Kidney capillary endothelial cell (primary cell): ENCODE results near the gene VANGL1.
A peak's percentile ranks its signal among the peaks of the same experiment; 100 is the strongest.

ENCODE experiments used
- DNase-seq: peaks from one replicate; pipeline ENCODE4 v3.0.0-alpha.2; 2018; ENCODE audit warnings: low spot score

Gene VANGL1

DNA sequence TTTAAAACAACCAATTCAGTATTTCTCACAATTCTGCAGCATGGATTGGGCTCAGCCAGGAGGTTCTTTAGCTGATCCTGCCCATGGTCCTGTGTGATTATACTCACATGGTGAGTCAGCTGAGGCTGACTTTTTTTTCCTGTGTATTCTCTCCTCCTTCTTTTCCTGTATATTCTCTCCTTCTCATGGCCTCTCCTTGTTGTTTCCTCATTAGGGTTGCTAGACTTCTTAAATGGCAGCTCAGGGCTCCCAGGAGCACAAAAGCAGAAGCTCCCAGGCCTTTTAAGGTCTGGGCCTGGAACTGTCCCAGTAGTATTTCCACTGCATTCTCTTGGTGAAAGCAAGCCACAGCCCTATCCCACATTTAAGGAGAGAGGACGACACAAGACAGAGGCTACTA lies 26.8 kb downstream of the VANGL1 start:
- no peak for DNase-seq

DNA sequence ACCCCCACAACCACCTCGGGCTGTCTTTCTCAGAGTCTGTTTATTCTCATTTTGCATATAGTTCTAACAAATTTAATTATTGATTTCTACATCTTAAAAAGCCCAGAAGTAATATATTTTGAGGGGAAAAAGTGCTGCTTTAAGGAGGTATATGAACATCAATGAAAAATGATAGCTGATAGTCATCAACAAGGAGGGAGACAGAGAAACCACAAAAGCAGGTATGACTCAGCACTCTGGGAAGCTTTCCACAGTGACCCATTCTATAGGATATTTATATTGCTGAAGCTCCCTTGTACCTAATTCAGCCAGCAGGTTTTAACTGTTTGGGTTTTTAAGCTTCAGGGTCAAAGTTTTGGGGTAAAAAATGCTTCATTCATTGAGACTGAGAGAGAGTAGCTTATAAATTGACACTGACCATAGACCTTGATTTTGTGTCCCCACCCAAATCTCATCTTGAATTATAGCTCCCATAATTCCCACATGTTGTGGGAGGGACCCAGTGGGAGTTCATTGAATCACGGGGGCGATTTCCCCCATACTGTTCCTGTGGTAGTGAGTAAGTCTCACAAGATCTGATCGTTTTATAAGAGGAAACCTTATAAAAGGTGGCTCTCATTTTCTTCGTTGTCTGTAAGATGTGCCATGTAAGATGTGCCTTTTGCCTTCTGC lies 27.4 kb downstream of the VANGL1 start:
- peak; percentile 32 for DNase-seq

GRCh38 chr1:115669886-115670285 lies 28.1 kb downstream of the VANGL1 start:
- DNase-seq: no peak

DNA sequence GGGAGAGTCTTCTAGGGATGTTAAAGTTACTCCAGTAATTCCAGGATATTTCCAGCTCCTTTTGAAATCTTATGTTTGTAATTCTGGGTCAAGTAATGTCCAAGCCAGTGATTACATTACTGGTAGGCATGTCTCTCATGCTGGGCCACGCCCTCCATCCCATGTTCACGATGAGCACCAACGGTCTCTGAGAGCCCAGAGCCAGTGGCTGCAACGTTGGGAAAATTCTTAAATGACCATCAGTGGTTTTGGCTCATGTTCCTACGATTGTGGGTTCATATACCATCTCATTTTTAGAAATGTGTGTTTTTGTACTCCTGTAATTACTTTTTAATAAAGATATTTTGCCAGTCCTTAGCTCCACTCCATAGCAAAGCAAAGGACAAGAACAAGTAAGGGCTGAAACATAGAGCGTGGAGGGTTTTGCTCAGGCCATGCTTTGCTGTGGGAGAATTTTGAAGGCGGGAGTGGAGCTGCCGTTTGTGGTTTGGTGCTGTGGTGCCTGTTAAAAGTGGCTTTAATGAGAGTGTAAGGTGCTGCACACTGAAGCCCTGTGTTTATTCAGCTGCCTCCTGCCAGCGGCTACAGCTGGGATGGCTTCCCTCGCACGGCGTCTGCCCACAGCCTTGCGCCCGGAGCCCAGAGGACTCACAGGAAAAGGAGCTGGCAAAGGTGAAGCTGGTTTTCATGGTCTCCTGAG lies 28.9 kb downstream of the VANGL1 start:
- DNase-seq: no peak

DNA sequence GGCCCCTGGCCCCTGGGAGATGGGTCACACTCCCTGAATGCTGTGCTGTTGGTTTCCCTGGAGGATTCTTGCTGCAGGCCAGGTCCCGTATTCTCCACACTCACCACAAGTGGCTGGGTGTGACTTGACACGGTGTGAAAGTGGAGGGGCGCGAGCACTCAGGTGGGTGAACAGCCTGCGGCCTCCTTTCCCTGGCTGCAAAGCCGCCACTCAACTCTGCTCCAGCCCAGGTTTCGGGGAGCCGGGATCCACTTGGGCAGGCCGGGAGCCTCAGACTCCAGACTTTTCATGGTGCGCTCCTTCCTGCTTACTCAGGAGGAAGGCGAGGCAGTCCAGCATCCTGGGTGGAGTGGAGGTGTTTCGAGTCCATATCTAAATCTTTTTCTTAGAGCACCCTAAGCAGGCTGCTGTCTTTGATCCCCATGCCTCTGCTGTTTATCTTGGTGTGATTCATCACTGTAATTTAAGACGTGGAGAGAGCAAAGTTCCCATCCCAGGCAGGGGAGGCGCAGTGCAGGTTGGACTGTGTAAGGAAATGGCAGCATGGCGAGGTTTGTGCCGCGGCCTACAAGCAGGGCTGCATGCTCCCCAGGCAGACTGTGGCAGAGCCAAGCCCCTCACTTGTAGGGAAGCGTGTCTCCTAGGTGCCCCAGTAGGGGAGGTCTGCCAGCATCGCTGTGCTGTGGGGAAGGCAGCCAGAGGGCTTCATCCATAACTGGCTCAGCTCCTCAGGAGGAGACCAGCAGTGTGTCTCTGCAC lies 29.6 kb downstream of the VANGL1 start:
- no peak for DNase-seq

GRCh38 chr1:115672224-115673009 lies 30.6 kb downstream of the VANGL1 start:
- no peak for DNase-seq

GRCh38 chr1:115676498-115677181 lies 34.9 kb downstream of the VANGL1 start:
- no peak for DNase-seq

DNA sequence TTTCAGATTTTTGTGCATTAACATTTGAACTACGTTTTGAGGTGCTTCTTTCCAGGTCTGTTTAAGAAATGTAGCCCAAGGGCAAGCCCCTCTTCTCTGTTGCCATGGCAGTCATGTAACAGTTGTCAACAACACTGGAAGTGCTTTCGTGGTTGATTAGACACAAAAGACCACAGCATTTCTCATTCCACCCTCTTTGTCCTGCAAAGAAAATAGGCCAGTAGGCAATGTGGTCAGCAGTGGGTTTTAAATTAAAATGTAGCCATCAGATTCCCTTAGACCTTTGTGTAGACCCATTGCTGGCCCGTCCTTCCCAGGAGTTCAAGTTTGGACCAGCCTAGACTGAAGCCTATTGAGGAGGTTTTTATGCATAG lies 35.4 kb downstream of the VANGL1 start:
- DNase-seq: no peak

- no peak for DNase-seq
Observed at GRCh38 chr1:115677565-115677964, 35.8 kb downstream of the VANGL1 start.

- DNase-seq: no peak
Observed at GRCh38 chr1:115678141-115678540, 36.4 kb downstream of the VANGL1 start.

- DNase-seq: no peak
Observed at GRCh38 chr1:115679141-115679611, 37.4 kb downstream of the VANGL1 start.

- no peak for DNase-seq
Observed at GRCh38 chr1:115680730-115681111, 39.0 kb downstream of the VANGL1 start.

DNA sequence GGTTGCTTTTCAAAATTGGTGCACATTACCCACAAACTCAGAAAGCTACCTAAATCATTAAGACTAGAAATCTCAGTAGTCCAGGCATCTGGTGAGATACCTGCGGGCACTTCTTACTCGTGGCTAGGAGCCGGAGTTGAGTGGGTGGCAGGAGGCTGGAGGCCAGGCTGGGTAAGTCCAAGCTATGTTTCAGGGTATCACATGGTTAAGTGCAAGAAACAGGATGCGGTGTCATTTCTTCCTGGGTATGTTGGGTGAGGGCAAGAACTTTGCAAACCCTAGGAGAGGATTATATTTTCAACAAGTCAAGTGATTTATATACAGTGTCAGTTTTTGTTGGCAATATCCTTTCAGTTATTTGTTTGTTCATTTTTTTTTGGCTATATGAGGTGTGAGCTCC lies 41.0 kb downstream of the VANGL1 start:
- DNase-seq: no peak

DNA sequence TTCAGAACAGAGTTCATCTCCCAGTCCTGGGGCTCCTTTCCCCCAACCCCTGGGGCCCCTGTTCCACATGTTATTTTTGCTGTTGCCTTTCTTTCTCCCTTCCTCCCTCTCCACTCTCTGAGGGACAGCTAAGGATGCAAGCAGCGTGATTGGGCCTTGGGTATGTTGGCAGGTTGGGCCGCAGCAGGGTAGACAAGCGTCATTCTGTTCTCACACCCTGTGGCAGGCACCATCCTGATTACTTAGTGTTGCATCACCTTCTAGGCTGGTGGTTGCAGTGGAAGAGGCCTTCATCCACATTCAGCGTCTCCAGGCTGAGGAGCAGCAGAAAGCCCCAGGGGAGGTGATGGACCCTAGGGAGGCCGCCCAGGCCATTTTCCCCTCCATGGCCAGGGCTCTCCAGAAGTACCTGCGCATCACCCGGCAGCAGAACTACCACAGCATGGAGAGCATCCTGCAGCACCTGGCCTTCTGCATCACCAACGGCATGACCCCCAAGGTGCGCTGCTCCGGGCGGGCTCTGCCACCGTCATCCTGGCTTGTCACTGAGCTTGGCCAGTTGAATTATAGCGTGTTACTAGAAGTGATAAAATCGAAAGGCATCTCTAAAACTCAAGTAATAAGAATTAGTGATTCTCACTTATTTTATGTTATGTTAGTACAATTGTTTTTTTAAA lies 43.4 kb downstream of the VANGL1 start:
- DNase-seq: no peak

- no peak for DNase-seq
Observed at GRCh38 chr1:115687744-115688143, 46.0 kb downstream of the VANGL1 start.

- no peak for DNase-seq
Observed at GRCh38 chr1:115690972-115691371, 49.2 kb downstream of the VANGL1 start.

DNA sequence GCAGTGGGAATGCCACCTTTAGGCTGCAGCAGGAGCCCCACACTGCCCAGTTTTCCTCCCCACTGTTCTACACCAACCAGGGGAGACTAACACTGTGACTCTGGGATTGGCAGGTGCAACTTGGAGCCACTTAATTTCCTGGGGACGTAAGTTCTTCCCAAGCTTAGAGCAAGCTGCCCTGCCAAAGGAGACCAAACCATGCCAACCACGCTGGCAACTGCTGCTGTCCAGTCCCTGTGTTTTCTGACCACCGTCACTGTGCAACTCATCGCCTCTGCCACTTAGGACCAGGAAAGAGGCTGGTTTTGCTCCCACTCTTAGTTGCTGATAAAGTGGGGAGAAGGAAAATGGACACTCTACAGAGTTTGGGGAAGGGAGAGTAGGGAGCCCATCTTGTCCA lies 50.5 kb downstream of the VANGL1 start:
- DNase-seq: no peak

DNA sequence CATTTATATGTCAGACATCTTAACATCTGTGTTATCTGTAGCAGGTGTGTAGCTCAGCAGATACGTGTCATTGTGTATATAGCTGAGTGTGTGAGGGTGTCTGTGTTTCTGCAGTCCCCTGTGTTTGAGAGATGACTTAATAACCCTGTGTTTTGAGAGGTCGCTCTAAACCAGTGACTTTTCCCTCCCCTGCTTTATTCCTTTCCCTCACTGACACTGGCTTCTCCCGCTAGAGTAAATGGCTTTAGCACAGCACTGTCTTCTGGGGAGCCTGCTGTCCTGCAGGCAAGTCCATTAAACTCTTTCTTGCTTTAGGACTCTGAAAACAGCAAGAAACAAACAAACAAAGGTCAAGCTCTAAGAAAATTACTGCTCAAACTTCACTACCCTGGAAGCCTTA lies 53.0 kb downstream of the VANGL1 start:
- no peak for DNase-seq

DNA sequence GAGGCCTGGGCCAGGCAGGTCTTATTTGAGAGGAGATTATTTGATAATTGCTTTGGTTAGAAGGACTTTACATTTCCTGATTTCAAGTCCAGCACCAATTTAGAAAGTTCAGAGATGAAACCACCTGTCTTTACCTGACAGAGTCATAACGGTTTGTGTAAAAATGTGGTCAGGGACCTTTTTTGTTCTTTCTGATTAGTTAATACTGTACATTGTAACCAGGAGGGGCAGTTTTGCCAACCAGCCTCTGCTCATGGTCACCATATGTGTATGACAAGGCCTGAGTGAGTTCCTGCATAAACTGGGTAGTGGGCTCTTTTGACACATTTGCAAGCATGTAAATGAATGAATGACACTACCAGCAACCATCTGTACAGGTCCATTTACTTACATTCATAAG lies 55.8 kb downstream of the VANGL1 start:
- no peak for DNase-seq

- DNase-seq: no peak
Observed at GRCh38 chr1:115701090-115701489, 59.3 kb downstream of the VANGL1 start.

- no peak for DNase-seq
Observed at GRCh38 chr1:115702959-115703358, 61.2 kb downstream of the VANGL1 start.
